Natural killer cell (primary cell): ENCODE results near the gene BCAS3. TPM values are rescaled to one million over a fixed set of nuclear protein-coding genes. Genes with fewer than 3 reads are reported as not detected.

ENCODE experiments used
- ATAC-seq, 3 donors: fragments of 150-1000 bp in 2 of 3; fragments of 200-7000 bp in 1 of 3; cut with Tn5 transposase; 1 replicate in 1 of 3; 2 replicates in 2 of 3; pipeline ENCODE4 v1.10.0; 2021; ENCODE audit warnings: mild to moderate bottlenecking in 2 of 3, moderate library complexity in 2 of 3
- DNase-seq, 2 donors: peaks; one replicate each; pipeline versions ENCODE4 v3.0.0 to v3.0.0-alpha.2; 2013 to 2021; ENCODE audit warnings: mixed read lengths in 1 of 2
- H3K27ac ChIP-seq: one replicate; pipeline ENCODE4 v1.5.1; 2013; ENCODE audit warnings: mild to moderate bottlenecking, low read length
- H3K27me3 ChIP-seq: one replicate; pipeline ENCODE4 v1.6.1; 2013; ENCODE audit warnings: low read length; ENCODE audit not compliant: control insufficient read depth, insufficient read depth
- H3K36me3 ChIP-seq: one replicate; pipeline ENCODE4 v1.6.1; 2013; ENCODE audit warnings: low read length; ENCODE audit not compliant: control insufficient read depth, insufficient read depth
- H3K4me1 ChIP-seq: one replicate; pipeline ENCODE4 v1.6.1; 2013; ENCODE audit warnings: low read length; ENCODE audit not compliant: control insufficient read depth, insufficient read depth
- H3K4me3 ChIP-seq: one replicate; pipeline ENCODE4 v1.5.1; 2013; ENCODE audit warnings: low read length
- H3K9me3 ChIP-seq: one replicate; pipeline ENCODE4 v1.6.1; 2013; ENCODE audit warnings: low read length; ENCODE audit not compliant: control insufficient read depth, insufficient read depth
- H3K27ac Mint-ChIP-seq, 2 donors: one replicate each; pipeline ENCODE4 v1.8.0; 2022; ENCODE audit warnings: mild to moderate bottlenecking in 2 of 2, mixed read lengths in 2 of 2, moderate library complexity in 1 of 2
- H3K27me3 Mint-ChIP-seq, 2 donors: one replicate each; pipeline ENCODE4 v1.8.0; 2022; ENCODE audit warnings: low read depth in 2 of 2, mixed read lengths in 2 of 2
- H3K36me3 Mint-ChIP-seq: one replicate; pipeline ENCODE4 v1.8.0; 2022; ENCODE audit warnings: mixed read lengths
- H3K4me1 Mint-ChIP-seq, 2 donors: one replicate each; pipeline ENCODE4 v1.8.0; 2022; ENCODE audit warnings: mixed read lengths in 2 of 2
- H3K4me3 Mint-ChIP-seq: one replicate; pipeline ENCODE4 v1.8.0; 2022; ENCODE audit warnings: mild to moderate bottlenecking, moderate library complexity, mixed read lengths
- H3K9me3 Mint-ChIP-seq, 2 donors: one replicate each; pipeline ENCODE4 v1.8.0; 2022; ENCODE audit warnings: mixed read lengths in 2 of 2
- WGBS: methylation state at CpG from one replicate; pipeline ENCODE4 v1.1.7; 2013; ENCODE audit warnings: missing lambda C conversion rate; ENCODE audit not compliant: insufficient coverage; 5-methylcytosine and 5-hydroxymethylcytosine counted together
- intact Hi-C: fragments of 100-400 bp; cut with micrococcal nuclease; formaldehyde crosslinking; loops from one replicate; pipeline ENCODE4 v1.14.2; 2022
- total RNA-seq, 4 donors: library from RNA; stranded (reverse); fragments of 120-200 nt in 1 of 4; gene quantifications; one replicate each; pipeline versions ENCODE4 v1.2.3 to v1.2.4, GENCODE V29; 2013 to 2022
- TF ChIP-seq, protein P1 (sequence below): fragments of 200-600 bp; IDR thresholded peaks from one replicate; pipeline ENCODE4 v1.8.0; 2022; ENCODE audit warnings: antibody characterized with exemption

BCAS3 gene
- total RNA-seq, 3 donors from 2014 or later (not counting 1 experiment from before 2014, with no cell fraction given) = 60.5 to 87.8 (median 72.0) TPM

DNA sequence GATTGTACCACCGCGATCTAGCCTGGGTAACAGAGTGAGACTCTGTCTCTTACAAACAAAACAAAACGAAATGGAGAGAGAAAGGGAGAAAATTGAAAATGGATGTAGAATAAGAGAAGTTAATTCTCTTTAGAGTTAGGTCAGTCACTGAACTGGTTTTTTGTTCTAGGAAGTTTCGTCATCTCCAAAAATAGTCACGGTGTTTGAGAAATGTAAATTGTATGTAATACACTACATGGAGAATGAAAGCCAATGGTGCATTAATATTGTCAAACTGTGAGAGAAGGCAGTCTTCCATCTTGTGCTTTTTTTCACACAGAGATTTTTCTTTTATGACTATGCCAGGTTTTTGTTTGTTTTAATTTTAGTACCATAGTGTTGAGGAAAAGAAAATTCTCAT lies 145.9 kb downstream of the BCAS3 start:
- H3K36me3 Mint-ChIP-seq = no peaks in the 10 kb centered on the region
- peaks cover 10 to 14% of the 10 kb centered on the region in 2 donors for H3K4me1 Mint-ChIP-seq
- 88% methylated on average over 5 of the region's 5 CpGs for WGBS
- DNase-seq (no peak), ATAC-seq (no peak)
- H3K27me3 Mint-ChIP-seq = no peaks in the 10 kb centered on the region
- intact Hi-C loops = no loop called here
- TF ChIP-seq, protein P1, sequence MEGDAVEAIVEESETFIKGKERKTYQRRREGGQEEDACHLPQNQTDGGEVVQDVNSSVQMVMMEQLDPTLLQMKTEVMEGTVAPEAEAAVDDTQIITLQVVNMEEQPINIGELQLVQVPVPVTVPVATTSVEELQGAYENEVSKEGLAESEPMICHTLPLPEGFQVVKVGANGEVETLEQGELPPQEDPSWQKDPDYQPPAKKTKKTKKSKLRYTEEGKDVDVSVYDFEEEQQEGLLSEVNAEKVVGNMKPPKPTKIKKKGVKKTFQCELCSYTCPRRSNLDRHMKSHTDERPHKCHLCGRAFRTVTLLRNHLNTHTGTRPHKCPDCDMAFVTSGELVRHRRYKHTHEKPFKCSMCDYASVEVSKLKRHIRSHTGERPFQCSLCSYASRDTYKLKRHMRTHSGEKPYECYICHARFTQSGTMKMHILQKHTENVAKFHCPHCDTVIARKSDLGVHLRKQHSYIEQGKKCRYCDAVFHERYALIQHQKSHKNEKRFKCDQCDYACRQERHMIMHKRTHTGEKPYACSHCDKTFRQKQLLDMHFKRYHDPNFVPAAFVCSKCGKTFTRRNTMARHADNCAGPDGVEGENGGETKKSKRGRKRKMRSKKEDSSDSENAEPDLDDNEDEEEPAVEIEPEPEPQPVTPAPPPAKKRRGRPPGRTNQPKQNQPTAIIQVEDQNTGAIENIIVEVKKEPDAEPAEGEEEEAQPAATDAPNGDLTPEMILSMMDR = no peak
- H3K9me3 Mint-ChIP-seq = no peaks in the 10 kb centered on the region
- H3K27me3 ChIP-seq = no peaks in the 10 kb centered on the region
- no peaks in the 10 kb centered on the region for H3K36me3 ChIP-seq
- no peak overlapping the region for H3K4me3 ChIP-seq
- no peaks in the 10 kb centered on the region for H3K4me1 ChIP-seq
- no peak overlapping the region for H3K27ac Mint-ChIP-seq
- H3K4me3 Mint-ChIP-seq = no peak overlapping the region
- H3K9me3 ChIP-seq = no peaks in the 10 kb centered on the region
- no peak overlapping the region for H3K27ac ChIP-seq

DNA sequence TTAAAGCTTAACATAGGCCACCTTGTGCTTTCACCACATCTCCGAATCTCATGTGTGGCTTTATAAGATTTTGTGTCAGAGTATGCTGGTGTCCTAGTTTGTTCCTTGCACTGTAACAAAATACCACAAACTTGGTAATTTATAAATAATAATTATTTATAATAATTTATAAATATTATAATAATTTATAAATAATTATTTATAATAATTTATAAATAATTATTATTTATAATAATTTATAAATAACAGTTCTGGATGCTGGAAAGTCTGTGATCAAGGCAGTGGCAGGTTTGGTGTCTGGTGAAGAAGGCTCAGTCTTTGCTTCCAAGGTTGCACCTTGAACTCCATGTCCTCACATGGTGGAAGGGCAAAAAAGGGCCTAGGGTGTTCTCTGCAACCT lies 147.7 kb downstream of the BCAS3 start:
- Mint-ChIP-seq H3K4me3 (no peak overlapping the region), H3K4me1 (peaks cover 10 to 18% of the 10 kb centered on the region in 2 donors), H3K27ac (no peak overlapping the region), H3K9me3 (no peaks in the 10 kb centered on the region), H3K36me3 (no peaks in the 10 kb centered on the region), H3K27me3 (no peaks in the 10 kb centered on the region)
- WGBS = no CpG with 5 or more reads among the region's 1 CpG
- intact Hi-C loops = no loop called here
- DNase-seq (no peak), ATAC-seq (no peak)
- H3K4me3 ChIP-seq = no peak overlapping the region
- no peaks in the 10 kb centered on the region for H3K36me3 ChIP-seq
- no peaks in the 10 kb centered on the region for H3K4me1 ChIP-seq
- H3K27ac ChIP-seq = no peak overlapping the region
- no peaks in the 10 kb centered on the region for H3K27me3 ChIP-seq
- no peaks in the 10 kb centered on the region for H3K9me3 ChIP-seq
- TF ChIP-seq, protein P1 = no peak

DNA sequence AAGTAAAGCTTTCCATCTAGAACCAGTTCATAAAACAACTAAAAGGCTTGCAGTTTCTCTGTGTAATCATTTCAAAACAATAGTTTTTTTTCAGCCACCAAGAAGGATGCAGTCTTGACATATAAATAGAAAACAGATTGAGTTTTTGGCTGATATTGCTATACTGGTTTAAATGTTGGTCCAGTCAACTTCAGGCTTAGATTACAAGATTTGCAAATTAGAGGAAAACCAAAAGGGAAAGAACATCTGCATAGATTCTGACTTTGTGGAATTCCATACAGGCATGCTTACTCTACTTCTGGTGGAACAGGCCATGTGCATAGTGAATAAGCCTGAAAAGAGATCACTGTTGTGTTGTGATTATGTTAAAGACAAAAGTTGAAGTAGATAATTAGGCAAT lies 150.3 kb downstream of the BCAS3 start:
- TF ChIP-seq, protein P1 = no peak
- no peak overlapping the region for H3K4me3 Mint-ChIP-seq

DNA sequence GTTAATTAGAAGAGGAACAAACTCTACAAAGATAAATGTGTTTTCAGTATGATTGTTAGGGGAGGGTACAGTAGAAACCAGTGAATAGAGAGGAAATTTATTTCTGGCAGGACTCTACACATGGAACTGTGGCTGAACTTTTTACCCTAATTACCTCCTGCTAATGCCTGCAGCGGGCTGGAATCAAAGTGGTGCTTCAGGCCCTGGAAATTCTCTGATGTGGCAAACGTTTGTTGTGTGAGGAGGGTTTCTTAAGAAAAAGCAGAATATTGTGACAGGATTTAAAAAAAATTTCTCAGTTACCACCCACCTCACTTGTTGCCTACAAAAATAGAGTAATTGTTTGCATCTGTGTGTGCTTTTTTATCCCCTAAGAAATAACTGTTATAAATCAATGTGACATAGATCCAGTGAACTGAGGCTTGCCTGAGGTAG lies 154.5 kb downstream of the BCAS3 start:
- Mint-ChIP-seq H3K9me3 (no peaks in the 10 kb centered on the region), H3K4me1 (peaks cover 0 to 5% of the 10 kb centered on the region in 2 donors), H3K4me3 (no peak overlapping the region), H3K27ac (no peak overlapping the region), H3K27me3 (no peaks in the 10 kb centered on the region), H3K36me3 (no peaks in the 10 kb centered on the region)
- H3K27me3 ChIP-seq = no peaks in the 10 kb centered on the region
- H3K36me3 ChIP-seq = no peaks in the 10 kb centered on the region
- DNase-seq (peak in 1 of 2 donors; percentile 2), ATAC-seq (no peak)
- H3K4me3 ChIP-seq = no peak overlapping the region
- H3K27ac ChIP-seq = no peak overlapping the region
- H3K9me3 ChIP-seq = no peaks in the 10 kb centered on the region
- TF ChIP-seq, protein P1 = no peak
- no peaks in the 10 kb centered on the region for H3K4me1 ChIP-seq
- no CpG with 5 or more reads among the region's 2 CpGs for WGBS
- intact Hi-C loops = no loop called here

More for the DNA sequence above, 150.3 kb downstream of the BCAS3 start:
- H3K27me3 Mint-ChIP-seq = no peaks in the 10 kb centered on the region
- DNase-seq (no peak), ATAC-seq (no peak)
- no peaks in the 10 kb centered on the region for H3K36me3 Mint-ChIP-seq
- peaks cover 4 to 9% of the 10 kb centered on the region in 2 donors for H3K4me1 Mint-ChIP-seq
- no peaks in the 10 kb centered on the region for H3K36me3 ChIP-seq
- no peaks in the 10 kb centered on the region for H3K4me1 ChIP-seq
- H3K27me3 ChIP-seq = no peaks in the 10 kb centered on the region
- intact Hi-C loops = no loop called here
- no peak overlapping the region for H3K4me3 ChIP-seq
- no peak overlapping the region for H3K27ac Mint-ChIP-seq
- no peaks in the 10 kb centered on the region for H3K9me3 Mint-ChIP-seq
- H3K9me3 ChIP-seq = no peaks in the 10 kb centered on the region
- H3K27ac ChIP-seq = no peak overlapping the region
